HG03045 (cell line): ENCODE results near the gene RDM1.

Experiments used
- ATAC-seq: cut with Tn5 transposase; IDR thresholded peaks from one replicate; pipeline ENCODE4 v1.9.1; 2021; ENCODE audit warnings: mild to moderate bottlenecking, moderate library complexity; ENCODE audit not compliant: unreplicated experiment

RDM1 gene

GRCh38 chr17:35934760-35935159 is 4.2 kb upstream of the RDM1 start:
- no peak for ATAC-seq

DNA sequence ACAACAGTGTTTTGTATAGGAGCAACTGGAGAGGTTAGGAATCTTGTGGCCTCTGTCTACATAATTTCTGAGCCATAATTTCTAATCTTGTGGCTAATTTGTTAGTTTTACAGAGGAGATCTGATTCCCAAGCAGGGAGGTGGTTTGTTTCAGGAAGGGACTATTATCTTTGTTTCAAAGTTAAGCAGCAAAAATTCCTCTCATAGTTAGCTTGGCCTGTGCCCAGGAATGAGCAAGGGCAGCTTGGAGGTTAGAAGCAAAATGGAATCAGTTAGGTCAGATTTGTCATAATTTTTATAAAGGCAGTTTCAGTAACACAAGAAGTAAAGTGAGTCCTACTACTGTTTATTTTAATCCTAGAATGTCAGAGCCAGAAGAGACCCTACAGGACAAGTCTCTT is 2.0 kb upstream of the RDM1 start:
- no peak for ATAC-seq

GRCh38 chr17:35931794-35932425 is 1.3 kb upstream of the RDM1 start:
- no peak for ATAC-seq

DNA sequence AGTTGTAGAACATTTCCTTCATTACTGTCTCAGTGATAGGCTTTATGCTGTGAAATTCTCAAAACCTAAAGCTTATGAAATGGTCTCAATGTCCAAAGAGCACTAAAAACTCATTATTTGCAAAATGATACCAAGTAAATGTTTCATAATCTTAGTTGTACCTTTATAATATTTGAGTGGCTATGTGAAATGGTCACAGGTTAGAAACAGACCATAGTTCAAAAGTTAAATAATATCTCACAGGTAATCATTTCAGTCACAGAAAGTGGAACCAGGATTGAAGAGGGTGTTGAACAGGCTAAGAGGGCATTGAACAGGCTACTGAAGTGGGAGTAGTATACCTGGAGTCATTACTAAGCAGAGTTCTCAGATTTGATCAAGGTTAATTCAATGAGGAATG is 2.9 kb downstream of the RDM1 start:
- no peak for ATAC-seq

- ATAC-seq, result no peak
Observed at GRCh38 chr17:35923609-35924114, 6.9 kb downstream of the RDM1 start.

DNA sequence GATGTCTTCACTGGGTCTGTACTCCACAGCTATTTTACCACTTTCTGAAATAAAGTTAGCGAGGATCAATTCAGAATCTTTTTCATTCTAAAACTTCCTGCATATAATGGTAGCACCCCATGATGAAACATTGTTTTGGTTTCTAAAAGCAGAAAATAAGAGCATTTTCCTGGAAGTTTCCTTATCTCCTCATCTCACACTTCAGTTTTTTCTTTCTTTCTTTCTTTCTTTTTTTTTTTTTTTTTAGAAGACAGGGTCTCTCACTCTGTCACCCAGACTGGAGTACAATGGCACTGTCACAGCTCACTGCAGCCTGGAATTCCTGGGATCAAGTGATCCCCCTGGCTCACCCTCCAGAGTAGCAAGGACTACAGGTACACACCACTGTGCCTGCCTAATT is 10.3 kb downstream of the RDM1 start:
- no peak for ATAC-seq

- no peak for ATAC-seq
Observed at GRCh38 chr17:35918665-35919064, 11.9 kb downstream of the RDM1 start.

GRCh38 chr17:35917519-35918213 is 12.9 kb downstream of the RDM1 start:
- no peak for ATAC-seq

DNA sequence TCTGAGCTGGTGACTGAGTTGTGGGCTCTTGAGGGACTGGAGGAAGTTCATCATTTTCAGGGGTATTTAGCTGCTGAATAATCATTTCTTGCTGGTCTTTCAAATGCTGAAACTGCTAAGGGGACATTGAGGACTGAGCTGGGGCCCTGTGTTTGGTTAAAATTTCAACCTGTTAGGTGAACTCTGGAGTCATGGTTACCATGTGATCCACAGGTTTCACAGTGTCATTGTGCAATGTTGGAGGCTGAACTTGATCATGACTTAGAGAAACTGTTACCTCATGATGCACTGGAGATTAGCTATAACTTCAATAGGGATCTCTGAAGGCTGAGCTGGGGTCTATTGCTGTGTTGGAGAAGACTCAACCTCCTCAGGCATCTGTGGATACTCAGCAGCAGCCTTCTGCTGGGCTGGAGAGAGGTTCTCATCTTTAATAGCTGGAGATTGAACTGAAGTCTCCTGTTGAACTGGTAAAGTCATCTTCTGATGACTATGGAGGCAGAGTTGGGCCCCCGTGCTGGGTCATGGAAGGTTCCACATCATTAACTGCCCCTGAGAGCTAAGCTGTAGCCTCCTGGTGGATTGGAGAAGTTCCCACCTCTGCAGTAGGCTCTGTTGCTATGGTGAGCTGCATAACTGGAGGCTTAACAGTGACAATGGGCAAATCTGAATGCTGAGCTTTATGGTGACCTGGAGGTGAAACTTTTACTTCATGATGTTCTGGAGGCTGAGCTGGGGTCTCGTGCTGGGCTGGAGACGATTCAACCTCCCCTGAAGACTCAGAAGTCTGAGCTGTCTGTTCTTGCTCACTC is 15.2 kb downstream of the RDM1 start:
- no peak for ATAC-seq

GRCh38 chr17:35914354-35914753 is 16.2 kb downstream of the RDM1 start:
- ATAC-seq, result no peak

DNA sequence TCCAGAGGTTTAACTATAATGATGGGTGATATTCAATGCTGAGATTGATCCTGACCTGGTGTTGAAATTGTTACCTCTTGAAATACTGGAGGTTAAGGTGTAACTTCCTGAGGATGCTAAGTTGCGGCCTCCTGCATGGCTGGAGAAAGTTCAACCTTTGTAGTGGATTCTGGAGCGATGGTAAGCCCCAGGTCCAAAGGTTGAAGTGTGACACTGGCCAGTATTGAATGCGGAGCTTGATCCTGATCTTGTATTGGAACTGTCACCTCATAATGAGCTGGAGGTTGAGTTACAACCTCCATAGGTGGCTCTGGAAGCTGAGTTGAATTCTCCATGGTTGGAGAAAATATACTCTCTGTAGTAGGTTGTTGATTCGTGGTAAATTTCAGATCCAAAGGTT is 17.0 kb downstream of the RDM1 start:
- no peak for ATAC-seq

GRCh38 chr17:35912942-35913341 is 17.6 kb downstream of the RDM1 start:
- no peak for ATAC-seq

DNA sequence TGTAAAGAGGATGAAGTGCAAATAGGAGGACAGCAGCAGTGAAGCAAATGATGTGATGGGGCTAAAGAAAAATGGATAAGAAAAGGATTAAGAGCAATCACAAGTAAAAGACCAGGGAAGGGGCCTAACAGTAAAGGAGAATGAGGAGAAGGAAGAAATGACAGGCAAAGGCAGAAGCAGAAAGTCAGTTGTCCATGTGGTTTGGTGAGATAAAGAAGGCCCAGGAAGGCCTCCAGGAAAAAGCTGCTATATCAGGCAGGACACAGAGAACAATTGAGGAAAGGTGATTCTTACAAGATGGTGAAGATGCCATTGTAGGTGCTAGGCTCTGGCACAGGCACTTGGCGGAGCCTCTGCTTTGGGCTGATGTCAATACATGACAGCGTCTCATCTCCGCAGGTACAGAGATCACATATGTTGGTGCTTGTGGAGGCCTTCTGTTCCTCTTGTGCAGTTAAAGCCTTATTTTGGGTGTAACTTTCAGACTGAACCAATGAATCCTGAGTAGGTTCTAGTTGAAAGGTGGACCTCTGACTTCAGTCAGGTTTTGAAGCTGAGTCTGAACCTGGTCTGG is 18.1 kb downstream of the RDM1 start:
- no peak for ATAC-seq

DNA sequence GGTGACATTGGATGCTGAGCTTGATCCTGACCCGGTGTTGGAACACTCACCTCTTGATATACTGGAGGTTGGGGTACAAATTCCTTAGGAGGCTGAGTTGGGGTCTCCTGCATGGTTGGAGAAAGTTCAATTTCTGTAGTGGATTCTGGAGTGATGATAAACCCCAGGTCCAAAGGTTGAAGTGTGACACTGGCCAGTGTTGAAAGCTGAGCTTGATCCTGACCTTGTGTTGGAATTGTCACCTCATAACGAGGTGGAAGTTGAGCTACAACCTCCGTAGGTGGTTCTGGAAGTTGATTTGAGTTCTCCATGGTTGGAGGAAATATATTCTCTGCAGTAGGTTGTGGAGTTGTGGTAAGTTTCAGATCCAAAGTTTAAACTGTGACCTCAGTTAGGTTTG is 21.2 kb downstream of the RDM1 start:
- no peak for ATAC-seq

DNA sequence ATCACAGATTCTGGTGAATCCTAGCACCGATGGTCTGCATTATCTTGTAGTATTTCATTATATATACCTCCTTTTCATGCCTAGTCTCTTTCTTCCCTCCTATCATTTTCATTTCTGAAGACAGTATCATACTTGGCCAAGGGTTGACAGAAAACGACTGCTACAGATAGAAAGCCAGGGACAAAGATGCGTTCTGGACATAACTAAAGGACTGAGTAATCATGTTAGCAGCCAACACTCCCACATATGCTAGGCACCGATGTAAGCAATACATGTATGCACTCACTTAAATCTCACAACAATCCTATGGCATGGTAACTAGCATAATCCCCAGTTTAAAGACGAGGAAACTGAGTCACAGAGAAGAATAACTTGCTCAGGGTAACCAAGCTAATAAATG is 22.9 kb downstream of the RDM1 start:
- no peak for ATAC-seq

- no peak for ATAC-seq
Observed at GRCh38 chr17:35906926-35907637, 23.5 kb downstream of the RDM1 start.

GRCh38 chr17:35906191-35906925 is 24.2 kb downstream of the RDM1 start:
- ATAC-seq, result no peak

DNA sequence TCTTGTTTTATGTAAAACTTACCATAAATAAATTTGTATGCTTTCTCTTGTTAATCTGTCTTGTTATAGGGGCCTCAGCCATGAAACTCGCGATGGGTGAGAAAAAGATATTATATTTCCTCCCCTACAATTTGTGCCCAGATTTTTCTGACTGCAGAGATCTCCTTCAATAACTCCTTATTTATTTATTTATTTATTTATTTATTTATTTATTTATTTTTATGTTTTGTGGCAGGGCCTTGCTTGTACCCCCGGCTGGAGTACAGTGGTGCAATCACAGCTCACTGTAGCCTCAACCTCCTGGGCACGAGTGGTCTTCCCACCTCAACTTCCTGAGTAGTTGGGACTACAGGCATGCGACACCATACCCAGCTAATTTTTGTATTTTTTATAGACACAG is 27.1 kb downstream of the RDM1 start:
- no peak for ATAC-seq

- no peak for ATAC-seq
Observed at GRCh38 chr17:35901631-35902175, 28.9 kb downstream of the RDM1 start.
